A375 (cell line): ENCODE results near the gene MTA1. TPM values are rescaled to one million over a fixed set of nuclear protein-coding genes. Genes with fewer than 3 reads are reported as not detected.

ENCODE experiments used
- total RNA-seq: library from RNA; depleted of rRNA; stranded (reverse); fragments of >200 nt; shearing (Covaris generic); gene quantifications from 2 replicates; pipeline ENCODE4 v1.2.3, GENCODE V29; 2014; rRNA removed

MTA1 gene
- 62.4 and 76.0 TPM in 2 replicates for total RNA-seq

DNA sequence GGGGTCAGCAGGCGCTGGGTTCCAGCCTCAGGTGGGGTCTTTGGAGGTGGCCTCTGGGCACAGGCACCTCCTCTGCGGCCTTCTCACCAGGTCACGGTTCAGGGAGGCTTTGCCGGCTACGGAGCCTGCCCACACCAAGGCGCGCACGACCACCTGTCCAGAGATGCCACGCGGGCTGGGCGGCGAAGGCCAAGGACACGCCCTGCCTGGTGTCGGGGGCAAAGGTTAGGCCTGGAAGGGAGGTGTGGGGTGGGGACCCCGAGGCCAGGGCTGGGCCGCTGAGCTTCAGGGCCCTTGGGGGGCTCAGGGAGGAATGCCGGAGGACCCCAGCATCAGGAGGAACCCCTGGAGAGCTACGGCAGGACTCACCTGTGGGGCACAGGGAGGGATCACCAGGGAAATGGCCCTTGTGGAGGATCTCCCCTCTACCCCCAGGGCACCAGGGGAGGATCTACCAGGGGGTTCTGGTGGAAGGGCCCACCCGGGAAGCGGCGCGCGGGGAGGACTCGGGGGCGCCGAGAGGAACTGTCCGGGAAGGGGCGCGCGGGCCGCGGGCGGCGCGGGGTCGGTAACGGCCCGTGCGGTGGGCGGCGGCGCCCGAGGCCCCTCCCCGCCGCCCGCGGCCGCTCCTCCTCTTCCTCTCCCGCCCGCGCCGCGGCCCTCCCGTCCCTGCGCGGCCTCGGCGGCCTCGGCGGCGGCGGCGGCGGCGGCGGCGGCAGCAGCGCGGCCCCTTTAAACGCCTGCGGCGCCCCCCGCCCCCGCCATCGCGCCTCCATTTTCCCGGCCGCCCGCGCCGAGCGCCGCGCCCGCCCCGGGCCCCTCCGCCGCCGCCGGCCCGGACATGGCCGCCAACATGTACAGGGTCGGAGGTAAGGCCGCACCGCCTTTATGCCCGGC, at the start of gene MTA1:
TSS of gene MTA1 (plus strand) at position 633 of the 897 bp plus-strand sequence. CDS start at position 842, 209 bp downstream.

DNA sequence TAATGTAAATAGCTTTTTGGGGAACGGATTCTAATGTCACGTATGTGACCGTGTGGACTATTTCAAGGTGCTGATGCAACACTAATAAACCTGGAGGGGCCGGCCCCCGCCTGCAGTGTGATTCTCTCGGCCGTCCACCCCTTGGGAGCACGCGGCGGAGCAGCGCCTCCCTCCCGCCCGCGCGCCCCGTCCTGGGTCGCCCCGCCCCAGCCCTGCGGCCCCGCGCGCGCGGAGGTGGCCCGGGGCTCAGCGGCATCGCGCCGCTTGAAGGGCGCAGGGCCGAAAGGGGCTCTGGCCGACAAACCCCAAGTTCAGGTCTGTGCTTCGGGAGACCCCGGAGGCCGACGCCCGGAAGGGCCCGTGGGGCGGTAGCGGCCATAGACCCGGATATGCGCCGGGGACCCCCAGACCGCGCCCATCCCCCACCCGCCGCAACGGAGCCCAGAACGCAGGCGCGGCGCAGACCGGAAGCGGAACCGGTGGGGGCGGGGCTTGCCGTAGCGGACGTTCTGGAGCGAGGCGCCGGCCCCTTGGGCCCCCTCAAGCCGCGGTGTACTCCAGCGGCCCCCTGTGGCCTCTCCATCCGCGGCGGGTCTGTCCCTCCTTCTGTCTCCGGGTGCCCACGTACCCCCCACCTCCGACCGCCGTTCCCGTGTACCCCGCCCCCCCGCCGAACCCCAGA, 21.4 kb upstream of the MTA1 start, which contains the start of gene TEX22:
TSS of gene TEX22 (plus strand) at position 495 of the 682 bp plus-strand sequence. CDS start 803 bp downstream, outside the sequence.

DNA sequence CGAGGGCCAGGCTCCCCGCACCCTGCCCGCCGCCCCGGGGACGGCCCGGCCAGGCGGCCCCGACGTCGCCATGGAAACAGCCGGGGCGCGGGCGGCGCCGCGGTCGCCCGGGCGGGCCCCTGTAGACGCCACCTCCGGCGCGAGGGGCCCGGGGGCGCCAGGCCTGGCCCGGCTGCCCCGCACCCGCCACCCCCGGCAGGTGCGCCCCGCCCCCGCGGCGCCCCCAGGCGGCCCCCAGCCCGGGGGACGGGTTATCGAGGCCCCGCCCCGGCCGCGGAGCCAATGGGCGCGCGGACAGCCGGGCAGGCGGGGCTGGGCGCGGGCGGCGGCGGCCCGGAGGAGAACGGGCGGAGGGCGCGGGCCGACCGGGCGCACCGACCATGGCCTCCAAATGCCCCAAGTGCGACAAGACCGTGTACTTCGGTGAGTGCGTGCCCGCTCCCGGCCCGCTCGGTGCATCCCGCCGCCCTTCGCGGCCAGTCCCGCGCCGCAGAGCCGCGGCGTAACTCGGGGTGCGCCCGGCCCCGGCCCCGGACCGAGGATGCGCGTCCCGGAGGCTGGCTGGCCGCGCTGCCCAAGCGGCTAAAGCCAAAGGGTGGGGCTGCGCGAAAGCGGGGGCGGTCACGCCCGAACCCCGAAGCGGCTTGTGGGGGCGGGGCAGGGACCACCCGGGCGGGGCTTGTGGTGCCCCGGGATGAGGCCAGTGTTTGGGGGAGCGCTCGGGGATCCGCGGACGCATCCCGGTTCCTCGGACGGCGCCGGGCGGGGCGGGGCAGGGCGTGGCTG, 55.0 kb downstream of the MTA1 start, which contains the start of gene CRIP2:
TSS of gene CRIP2 (plus strand) at position 339 of the 786 bp plus-strand sequence. CDS start at position 381, 42 bp downstream.

DNA sequence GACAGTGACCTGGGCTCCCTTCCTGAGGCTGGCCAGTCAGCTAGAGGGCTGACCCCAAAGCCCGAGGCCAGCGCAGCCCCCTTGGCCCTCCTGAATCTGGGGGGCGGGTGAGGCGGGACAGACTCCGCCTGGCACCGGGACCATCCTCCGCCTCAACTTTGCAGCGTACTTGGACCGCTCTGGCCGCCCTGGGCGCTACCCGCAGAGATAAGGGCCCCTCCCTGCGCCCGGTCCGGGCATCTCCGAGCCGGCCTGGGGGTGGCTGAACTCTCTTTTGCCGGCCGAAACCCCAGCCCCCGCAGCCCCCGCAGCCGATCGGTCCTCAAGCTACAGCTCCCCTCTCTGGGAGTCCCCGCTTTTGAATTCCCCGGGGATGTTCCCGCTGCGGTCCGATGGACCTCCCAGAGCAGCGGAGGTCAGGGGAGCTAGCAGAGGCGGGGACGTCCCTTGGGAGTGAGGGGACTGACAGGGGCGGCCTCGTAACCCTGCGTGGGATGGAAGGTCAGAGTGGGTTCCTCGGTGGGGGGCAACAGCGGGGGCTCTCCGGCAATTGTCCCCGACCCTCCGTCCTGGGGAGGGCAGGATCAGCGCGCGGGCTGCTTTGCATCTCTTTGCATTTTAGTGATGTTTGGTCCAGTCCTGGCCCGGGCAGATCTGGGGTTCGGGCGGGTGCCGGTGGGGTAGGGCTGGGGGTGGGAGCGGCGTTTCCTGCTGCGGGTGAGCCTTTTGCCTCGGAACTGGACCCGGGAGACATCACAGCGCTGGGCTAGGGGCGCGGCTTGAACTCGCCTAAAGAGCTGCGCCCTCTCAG, 66.7 kb downstream of the MTA1 start, which contains the start of gene CRIP1:
TSS of gene CRIP1 (plus strand) at position 724 of the 811 bp plus-strand sequence. CDS start 374 bp downstream, outside the sequence.

DNA sequence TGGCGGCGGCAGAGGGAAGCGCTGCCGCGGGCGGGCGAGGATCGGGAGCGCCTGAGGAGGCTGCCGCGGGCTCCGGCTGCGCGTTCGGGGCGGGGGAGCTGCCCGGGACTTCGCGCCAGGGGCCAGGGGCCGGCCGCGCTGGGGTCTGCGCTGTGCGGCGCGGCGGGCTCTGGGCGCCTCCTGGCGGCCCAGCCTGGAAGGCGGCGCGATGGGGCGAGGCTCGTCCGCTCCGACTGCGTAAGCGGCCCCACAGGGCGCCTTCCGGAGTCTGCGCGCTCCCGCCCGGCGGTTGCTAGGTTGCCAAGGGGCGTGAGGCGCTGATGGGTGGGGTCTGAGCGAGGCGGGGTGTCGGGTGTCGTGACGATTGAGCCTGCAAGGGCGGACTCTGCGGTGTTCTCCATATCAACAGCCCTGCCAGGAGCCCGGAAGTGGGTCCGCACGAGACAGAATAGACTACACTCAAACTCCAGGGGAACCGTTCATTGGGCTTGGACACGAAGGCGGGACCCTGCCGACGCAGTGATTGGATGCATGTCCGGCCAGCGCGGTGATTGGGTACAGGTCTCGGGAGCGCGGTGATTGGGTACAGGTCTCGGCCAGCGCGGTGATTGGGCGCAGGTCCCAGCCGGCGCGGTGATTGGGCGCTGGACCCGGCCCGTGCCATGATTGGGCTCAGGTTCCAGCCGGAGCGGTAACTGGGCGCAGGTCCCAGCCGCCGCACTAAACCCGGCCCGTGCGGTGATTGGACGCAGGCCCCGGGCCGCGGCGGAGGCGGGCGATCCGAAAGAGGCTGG, 71.1 kb downstream of the MTA1 start, which contains the start of gene TEDC1:
TSS of gene TEDC1 (plus strand) at position 675 of the 794 bp plus-strand sequence. CDS start 130 bp downstream, outside the sequence.

Other genes with a start within 250 kb of the MTA1 start
- gene NUDT14, start 238.5 kb upstream of the MTA1 start, total RNA-seq: 5.0 TPM in 2 replicates
- gene BTBD6, start 171.3 kb upstream of the MTA1 start, total RNA-seq: 32.7 and 32.9 TPM in 2 replicates
- gene BRF1, start 118.8 kb upstream of the MTA1 start, total RNA-seq: 39.5 and 46.1 TPM in 2 replicates
- gene PACS2, start 105.1 kb upstream of the MTA1 start, total RNA-seq: 23.9 and 36.4 TPM in 2 replicates
- 0.08 and 0.27 TPM in 2 replicates for gene TEX22, start 21.3 kb upstream of the MTA1 start, total RNA-seq
- gene CRIP2, start 55.0 kb downstream of the MTA1 start, total RNA-seq: 112 and 126 TPM in 2 replicates
- 0.29 and 1.7 TPM in 2 replicates for gene CRIP1, start 67.1 kb downstream of the MTA1 start, total RNA-seq
- gene TEDC1, start 71.4 kb downstream of the MTA1 start, total RNA-seq: 34.3 and 47.1 TPM in 2 replicates
- gene TMEM121, start 106.8 kb downstream of the MTA1 start, total RNA-seq: 15.5 and 25.1 TPM in 2 replicates